COLO829 (cell line): ENCODE data around the gene HOTAIR.

Experiments
- DNase-seq: peaks from one replicate; pipeline ENCODE4 v3.0.0; 2012; ENCODE audit warnings: low spot score

Gene HOTAIR

GRCh38 chr12:54000116-54001114 is 25.7 kb upstream of the HOTAIR start, which contains the start of gene HOXC9:
TSS of gene HOXC9 (plus strand) at chr12:54000161. CDS start at chr12:54000189, 28 bp downstream.
- DNase-seq, result no peak

- DNase-seq, result peak; percentile 69
These were observed 24.9 kb upstream of the HOTAIR start for GRCh38 chr12:53999559-54000115.

- DNase-seq, result no peak
These were observed 24.1 kb upstream of the HOTAIR start for GRCh38 chr12:53998900-53999236.

GRCh38 chr12:53998110-53998899 is 23.6 kb upstream of the HOTAIR start:
- no peak for DNase-seq

- DNase-seq, result no peak
These were observed 22.7 kb upstream of the HOTAIR start for GRCh38 chr12:53997204-53998109.

- DNase-seq, result no peak
These were observed 21.8 kb upstream of the HOTAIR start for GRCh38 chr12:53996240-53997203.

GRCh38 chr12:53995378-53996239 is 20.9 kb upstream of the HOTAIR start:
- DNase-seq, result no peak

GRCh38 chr12:53995002-53995377 is 20.2 kb upstream of the HOTAIR start:
- DNase-seq, result no peak

- DNase-seq, result no peak
These were observed 19.7 kb upstream of the HOTAIR start for GRCh38 chr12:53994264-53995001.

- no peak for DNase-seq
These were observed 19.2 kb upstream of the HOTAIR start for GRCh38 chr12:53994009-53994263.

- no peak for DNase-seq
These were observed 18.6 kb upstream of the HOTAIR start for GRCh38 chr12:53993162-53994008.

- no peak for DNase-seq
These were observed 17.7 kb upstream of the HOTAIR start for GRCh38 chr12:53992377-53992889.

- DNase-seq, result no peak
These were observed 16.3 kb upstream of the HOTAIR start for GRCh38 chr12:53991077-53991460.

GRCh38 chr12:53990311-53991076 is 15.7 kb upstream of the HOTAIR start:
- no peak for DNase-seq

GRCh38 chr12:53989227-53990113 is 14.7 kb upstream of the HOTAIR start:
- DNase-seq, result peak; percentile 45
